Fibroblast of pulmonary artery (primary cell): ENCODE results near the gene FGFR2.
A peak's percentile ranks its signal among the peaks of the same experiment; 100 is the strongest.

Source experiments
- DNase-seq: peaks from one replicate; pipeline ENCODE4 v3.0.0-alpha.2; 2010; ENCODE audit warnings: low read depth
- H3K4me3 ChIP-seq: replicated peaks from 2 replicates; pipeline ENCODE4 v1.5.1; 2011; ENCODE audit warnings: low read depth, mild to moderate bottlenecking, control low read depth, low read length, moderate library complexity
- CTCF ChIP-seq: IDR thresholded peaks from 2 replicates; pipeline ENCODE4 v1.5.1; 2011; ENCODE audit warnings: mild to moderate bottlenecking, control low read depth, low read length, inconsistent platforms; ENCODE audit errors: missing control alignments

Gene FGFR2

GRCh38 chr10:121598263-121599249, at the start of gene FGFR2:
Gene FGFR2, minus strand, starts transcription at chr10:121598444. Its CDS starts 4,627 bp downstream, at chr10:121593817.
- no peak for TF ChIP-seq CTCF
- peak; percentile 51 for DNase-seq
- peak within 1 kb of the TSS; percentile 32 for H3K4me3 ChIP-seq

- TF ChIP-seq CTCF = no peak
- DNase-seq = no peak
- no peak overlapping the region for H3K4me3 ChIP-seq
Observed at GRCh38 chr10:121647401-121647800, 49.2 kb upstream of the FGFR2 start.

- no peak for TF ChIP-seq CTCF
- H3K4me3 ChIP-seq = no peak overlapping the region
- DNase-seq = no peak
Observed at GRCh38 chr10:121645696-121646095, 47.5 kb upstream of the FGFR2 start.

GRCh38 chr10:121644501-121644900, 46.3 kb upstream of the FGFR2 start:
- no peak for DNase-seq
- no peak for TF ChIP-seq CTCF
- H3K4me3 ChIP-seq = no peak overlapping the region

- no peak for DNase-seq
- no peak for TF ChIP-seq CTCF
Observed at GRCh38 chr10:121640266-121640665, 42.0 kb upstream of the FGFR2 start.

GRCh38 chr10:121639416-121639815, 41.2 kb upstream of the FGFR2 start:
- no peak for DNase-seq
- TF ChIP-seq CTCF = no peak
- no peak overlapping the region for H3K4me3 ChIP-seq

More at GRCh38 chr10:121640266-121640665, 42.0 kb upstream of the FGFR2 start:
- H3K4me3 ChIP-seq = no peak overlapping the region
